ENCODE measurements around the gene SOX10. TPM values are rescaled to one million over a fixed set of nuclear protein-coding genes. Genes with fewer than 3 reads are reported as not detected.
"Not testable (repeated sequence)": the region's sequence is repeated elsewhere in the genome, so short reads cannot be mapped to it uniquely, and the experiment has no call there.

Gene SOX10
- total RNA-seq, 2 experiments from 2014 or later, result not detected

- DNase-seq, H3K27ac Mint-ChIP-seq, H3K4me3 Mint-ChIP-seq, H3K9me3 Mint-ChIP-seq, POLR2A ChIA-PET: not testable (repeated sequence)
- peaks cover 27% of the 10 kb centered on the region for H3K4me1 Mint-ChIP-seq
- H3K27me3 Mint-ChIP-seq, result peaks cover 18% of the 10 kb centered on the region
- peaks cover 35% of the 10 kb centered on the region for H3K36me3 Mint-ChIP-seq (ENCODE audit: low read depth)
- CTCF ChIA-PET, result interaction anchor here (0.6 to 1.8 kb wide), 4 partner anchors 10 to 335 kb away, joined by 3 to 6 read pairs (median 3); no protein-coding TSS in a partner anchor
These were observed 28.4 kb downstream of the SOX10 start for GRCh38 chr22:37955825-37956397.

- H3K27ac Mint-ChIP-seq, result no peak overlapping the region
- peaks cover 27% of the 10 kb centered on the region for H3K4me1 Mint-ChIP-seq
- ChIA-PET POLR2A (no interaction called here), CTCF (interaction anchor here (0.7 to 2.1 kb wide), 11 partner anchors 9 to 985 kb away, joined by 3 to 8 read pairs (median 4); no protein-coding TSS in a partner anchor)
- no peaks in the 10 kb centered on the region for H3K9me3 Mint-ChIP-seq
- H3K36me3 Mint-ChIP-seq (ENCODE audit: low read depth), result peaks cover 32% of the 10 kb centered on the region
- H3K4me3 Mint-ChIP-seq, result peak overlapping the region; percentile 100
- DNase-seq, result no peak
- peaks cover 18% of the 10 kb centered on the region for H3K27me3 Mint-ChIP-seq
These were observed 29.7 kb downstream of the SOX10 start for GRCh38 chr22:37954686-37955085.

GRCh38 chr22:37953437-37954179 is 30.7 kb downstream of the SOX10 start, which contains the start of the genes C22orf23 and POLR2F:
Gene C22orf23, minus strand, starts transcription at chr22:37953601. Its CDS starts 452 bp downstream, at chr22:37953149.
Gene POLR2F, plus strand, starts transcription at chr22:37953699. Its CDS starts 89 bp downstream, at chr22:37953788.
- ChIA-PET CTCF (interaction anchor here (1.1 to 2.1 kb wide), 6 partner anchors 11 to 72 kb away, joined by 3 to 8 read pairs (median 4); no protein-coding TSS in a partner anchor), POLR2A (interaction anchor here (0.6 kb wide), 2 partner anchors 110 to 278 kb away, joined by 3 to 6 read pairs; partner anchors contain the start of genes ANKRD54 and LGALS1)
- H3K4me3 Mint-ChIP-seq, result peak within 1 kb of the TSS; percentile 100
- peaks cover 18% of the 10 kb centered on the region for H3K27me3 Mint-ChIP-seq
- peak within 1 kb of the TSS; percentile 94 for H3K27ac Mint-ChIP-seq
- H3K4me1 Mint-ChIP-seq, result peaks cover 27% of the 10 kb centered on the region
- H3K9me3 Mint-ChIP-seq, result no peaks in the 10 kb centered on the region
- H3K36me3 Mint-ChIP-seq (ENCODE audit: low read depth), result peaks cover 21% of the 10 kb centered on the region
- DNase-seq, result peak; percentile 98

- H3K36me3 Mint-ChIP-seq (ENCODE audit: low read depth), result peaks cover 18% of the 10 kb centered on the region
- H3K9me3 Mint-ChIP-seq, result no peaks in the 10 kb centered on the region
- ChIA-PET POLR2A (no interaction called here), CTCF (interaction anchor here (1.5 to 2.1 kb wide), 3 partner anchors 11 to 71 kb away, joined by 3 to 8 read pairs (median 5); no protein-coding TSS in a partner anchor)
- H3K4me1 Mint-ChIP-seq, result peaks cover 27% of the 10 kb centered on the region
- no peak for DNase-seq
- peak overlapping the region; percentile 94 for H3K27ac Mint-ChIP-seq
- peaks cover 18% of the 10 kb centered on the region for H3K27me3 Mint-ChIP-seq
- peak overlapping the region; percentile 100 for H3K4me3 Mint-ChIP-seq
These were observed 31.3 kb downstream of the SOX10 start for GRCh38 chr22:37953062-37953436.

GRCh38 chr22:37952629-37953028 is 31.7 kb downstream of the SOX10 start:
- POLR2A ChIA-PET, H3K9me3 Mint-ChIP-seq, CTCF ChIA-PET, H3K27ac Mint-ChIP-seq, DNase-seq: not testable (repeated sequence)
- Mint-ChIP-seq H3K4me1 (peaks cover 27% of the 10 kb centered on the region), H3K36me3 (ENCODE audit: low read depth) (peaks cover 15% of the 10 kb centered on the region), H3K27me3 (peaks cover 18% of the 10 kb centered on the region), H3K4me3 (peak overlapping the region; percentile 100)

- Mint-ChIP-seq H3K4me1 (peaks cover 27% of the 10 kb centered on the region), H3K9me3 (no peaks in the 10 kb centered on the region), H3K27me3 (peaks cover 18% of the 10 kb centered on the region), H3K4me3 (no peak overlapping the region), H3K36me3 (ENCODE audit: low read depth) (peaks cover 3% of the 10 kb centered on the region), H3K27ac (no peak overlapping the region)
- DNase-seq, result no peak
- ChIA-PET CTCF (no interaction called here), POLR2A (no interaction called here)
These were observed 33.0 kb downstream of the SOX10 start for GRCh38 chr22:37951305-37951704.

- CTCF ChIA-PET, result interaction anchor here (1.4 kb wide), 2 partner anchors 13 to 16 kb away, joined by 3 read pairs; no protein-coding TSS in a partner anchor
- H3K27ac Mint-ChIP-seq; H3K4me3 Mint-ChIP-seq; POLR2A ChIA-PET; H3K36me3 Mint-ChIP-seq (ENCODE audit: low read depth); H3K27me3 Mint-ChIP-seq; DNase-seq; H3K4me1 Mint-ChIP-seq; H3K9me3 Mint-ChIP-seq: not testable (repeated sequence)
These were observed 37.1 kb downstream of the SOX10 start for GRCh38 chr22:37947142-37947795.

GRCh38 chr22:37944423-37944822 is 39.9 kb downstream of the SOX10 start:
- H3K4me1 Mint-ChIP-seq, POLR2A ChIA-PET: not testable (repeated sequence)
- CTCF ChIA-PET, result interaction anchor here (1.0 kb wide), 1 partner anchor 24 kb away, joined by 3 read pairs; no protein-coding TSS in a partner anchor

GRCh38 chr22:37943825-37944198 is 40.5 kb downstream of the SOX10 start:
- Mint-ChIP-seq H3K27ac (no peak overlapping the region), H3K27me3 (no peaks in the 10 kb centered on the region), H3K4me1 (peaks cover 1% of the 10 kb centered on the region), H3K36me3 (ENCODE audit: low read depth) (peaks cover 1% of the 10 kb centered on the region), H3K4me3 (no peak overlapping the region), H3K9me3 (no peaks in the 10 kb centered on the region)
- DNase-seq, result no peak
- ChIA-PET CTCF (interaction anchor here (0.7 kb wide), 1 partner anchor 10 kb away, joined by 3 read pairs; no protein-coding TSS in a partner anchor), POLR2A (no interaction called here)

More at GRCh38 chr22:37944423-37944822, 39.9 kb downstream of the SOX10 start:
- not testable (repeated sequence) for H3K27me3 Mint-ChIP-seq; H3K27ac Mint-ChIP-seq; H3K4me3 Mint-ChIP-seq; H3K36me3 Mint-ChIP-seq (ENCODE audit: low read depth); H3K9me3 Mint-ChIP-seq; DNase-seq

- DNase-seq, result no peak
- no peaks in the 10 kb centered on the region for H3K27me3 Mint-ChIP-seq
- peaks cover 1% of the 10 kb centered on the region for H3K4me1 Mint-ChIP-seq
- ChIA-PET CTCF (interaction anchor here (0.7 kb wide), 1 partner anchor 9 kb away, joined by 3 read pairs; no protein-coding TSS in a partner anchor), POLR2A (no interaction called here)
- H3K4me3 Mint-ChIP-seq, result no peak overlapping the region
- H3K36me3 Mint-ChIP-seq (ENCODE audit: low read depth), result peaks cover 1% of the 10 kb centered on the region
- H3K27ac Mint-ChIP-seq, result no peak overlapping the region
- no peaks in the 10 kb centered on the region for H3K9me3 Mint-ChIP-seq
These were observed 41.1 kb downstream of the SOX10 start for GRCh38 chr22:37943136-37943824.

- Mint-ChIP-seq H3K4me1 (peaks cover 1% of the 10 kb centered on the region), H3K36me3 (ENCODE audit: low read depth) (peaks cover 1% of the 10 kb centered on the region), H3K4me3 (no peak overlapping the region), H3K27ac (peak overlapping the region; percentile 19), H3K27me3 (no peaks in the 10 kb centered on the region), H3K9me3 (no peaks in the 10 kb centered on the region)
- DNase-seq, result no peak
- CTCF ChIA-PET, result interaction anchor here (0.6 to 1.4 kb wide), 2 partner anchors 12 to 487 kb away, joined by 3 to 5 read pairs; partner anchors contain the start of genes C22orf23 and POLR2F
- POLR2A ChIA-PET, result no interaction called here
These were observed 42.2 kb downstream of the SOX10 start for GRCh38 chr22:37942133-37942532.

GRCh38 chr22:37940698-37941376 is 43.5 kb downstream of the SOX10 start:
- Mint-ChIP-seq H3K27ac (no peak overlapping the region), H3K9me3 (no peaks in the 10 kb centered on the region), H3K27me3 (no peaks in the 10 kb centered on the region), H3K4me3 (no peak overlapping the region), H3K4me1 (peaks cover 1% of the 10 kb centered on the region), H3K36me3 (ENCODE audit: low read depth) (peaks cover 4% of the 10 kb centered on the region)
- POLR2A ChIA-PET, result no interaction called here
- CTCF ChIA-PET, result interaction anchor here (0.6 to 1.2 kb wide), 3 partner anchors 62 to 269 kb away, joined by 3 read pairs; no protein-coding TSS in a partner anchor
- DNase-seq, result no peak

Data from activated CD4-positive, alpha-beta T cell treated with anti-CD3 and anti-CD28 coated beads, Interleukin-2, amount 10 ng/mL, durations not matched to agents 7 days and 5 days (primary cell).